Osteoblast (primary cell): Measurements from ENCODE around the gene YTHDF1. TPM values are rescaled to one million over a fixed set of nuclear protein-coding genes. Genes with fewer than 3 reads are reported as not detected.

Experiments used
- DNase-seq: peaks from one replicate; pipeline ENCODE4 v3.0.0; 2011; ENCODE audit warnings: low spot score, mixed read lengths; ENCODE audit not compliant: insufficient read length; ENCODE audit errors: missing footprints
- H2AFZ ChIP-seq: 2 replicates; pipeline ENCODE4 v1.6.0; 2011; ENCODE audit warnings: mild to moderate bottlenecking, low read length
- H3K27ac ChIP-seq: 2 replicates; pipeline ENCODE4 v1.5.1; 2011; ENCODE audit warnings: mild to moderate bottlenecking, low read depth, low read length, moderate library complexity
- H3K27me3 ChIP-seq: 2 replicates; pipeline ENCODE4 v1.6.0; 2012; ENCODE audit warnings: mild to moderate bottlenecking, control low read depth, inconsistent platforms, low read length, moderate library complexity; ENCODE audit not compliant: insufficient read depth
- H3K36me3 ChIP-seq: 2 replicates; pipeline ENCODE4 v1.5.1; 2011; ENCODE audit warnings: mild to moderate bottlenecking, low read length, control low read depth, moderate library complexity; ENCODE audit not compliant: insufficient read depth
- H3K4me1 ChIP-seq: 2 replicates; pipeline ENCODE4 v1.5.1; 2011; ENCODE audit warnings: mild to moderate bottlenecking, low read length, control low read depth, moderate library complexity; ENCODE audit not compliant: insufficient read depth
- H3K4me2 ChIP-seq: 2 replicates; pipeline ENCODE4 v1.6.0; 2011; ENCODE audit warnings: mild to moderate bottlenecking, low read length; ENCODE audit not compliant: insufficient read depth
- H3K4me3 ChIP-seq: fragments of 200-600 bp; sonication (generic); 3 replicates; pipeline ENCODE4 v1.5.1; 2012; ENCODE audit warnings: mild to moderate bottlenecking, low read length, inconsistent platforms; ENCODE audit not compliant: insufficient read depth
- H3K79me2 ChIP-seq: 2 replicates; pipeline ENCODE4 v1.6.0; 2012; ENCODE audit warnings: mild to moderate bottlenecking, low read length, control low read depth, inconsistent platforms; ENCODE audit not compliant: insufficient read depth
- H3K9me3 ChIP-seq: 2 replicates; pipeline ENCODE4 v1.5.1; 2011; ENCODE audit warnings: low read depth, low read length, control low read depth
- H4K20me1 ChIP-seq: 2 replicates; pipeline ENCODE4 v1.6.0; 2012; ENCODE audit warnings: mild to moderate bottlenecking, low read length, control low read depth; ENCODE audit not compliant: insufficient read depth
- total RNA-seq: library from RNA; depleted of rRNA; stranded (reverse); fragments of >200 nt; gene quantifications from 2 replicates; pipeline ENCODE4 v1.2.3, GENCODE V29; 2012
- TF ChIP-seq, protein P1 (sequence below): IDR thresholded peaks from 2 replicates; pipeline ENCODE4 v1.5.1; 2011; ENCODE audit warnings: mild to moderate bottlenecking, low read depth, low read length, moderate library complexity; ENCODE audit errors: extremely low read depth

The YTHDF1 gene
- total RNA-seq, 1 donor = 23.9 TPM

- TF ChIP-seq, protein P1, sequence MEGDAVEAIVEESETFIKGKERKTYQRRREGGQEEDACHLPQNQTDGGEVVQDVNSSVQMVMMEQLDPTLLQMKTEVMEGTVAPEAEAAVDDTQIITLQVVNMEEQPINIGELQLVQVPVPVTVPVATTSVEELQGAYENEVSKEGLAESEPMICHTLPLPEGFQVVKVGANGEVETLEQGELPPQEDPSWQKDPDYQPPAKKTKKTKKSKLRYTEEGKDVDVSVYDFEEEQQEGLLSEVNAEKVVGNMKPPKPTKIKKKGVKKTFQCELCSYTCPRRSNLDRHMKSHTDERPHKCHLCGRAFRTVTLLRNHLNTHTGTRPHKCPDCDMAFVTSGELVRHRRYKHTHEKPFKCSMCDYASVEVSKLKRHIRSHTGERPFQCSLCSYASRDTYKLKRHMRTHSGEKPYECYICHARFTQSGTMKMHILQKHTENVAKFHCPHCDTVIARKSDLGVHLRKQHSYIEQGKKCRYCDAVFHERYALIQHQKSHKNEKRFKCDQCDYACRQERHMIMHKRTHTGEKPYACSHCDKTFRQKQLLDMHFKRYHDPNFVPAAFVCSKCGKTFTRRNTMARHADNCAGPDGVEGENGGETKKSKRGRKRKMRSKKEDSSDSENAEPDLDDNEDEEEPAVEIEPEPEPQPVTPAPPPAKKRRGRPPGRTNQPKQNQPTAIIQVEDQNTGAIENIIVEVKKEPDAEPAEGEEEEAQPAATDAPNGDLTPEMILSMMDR = no peak
- H3K4me2 ChIP-seq = no peak overlapping the region
- H3K4me3 ChIP-seq = no peak overlapping the region
- H2AFZ ChIP-seq = no peak overlapping the region
- peak; percentile 46 for DNase-seq
- peaks cover 4% of the 10 kb centered on the region for H3K4me1 ChIP-seq
- H3K79me2 ChIP-seq = peaks cover 95% of the 10 kb centered on the region
- H3K27me3 ChIP-seq = no peaks in the 10 kb centered on the region
- no peaks in the 10 kb centered on the region for H3K9me3 ChIP-seq
- H3K27ac ChIP-seq = no peak overlapping the region
- H4K20me1 ChIP-seq = peaks cover 84% of the 10 kb centered on the region
- peaks cover 77% of the 10 kb centered on the region for H3K36me3 ChIP-seq
These were observed 10.0 kb downstream of the YTHDF1 start for GRCh38 chr20:63205896-63206295.

DNA sequence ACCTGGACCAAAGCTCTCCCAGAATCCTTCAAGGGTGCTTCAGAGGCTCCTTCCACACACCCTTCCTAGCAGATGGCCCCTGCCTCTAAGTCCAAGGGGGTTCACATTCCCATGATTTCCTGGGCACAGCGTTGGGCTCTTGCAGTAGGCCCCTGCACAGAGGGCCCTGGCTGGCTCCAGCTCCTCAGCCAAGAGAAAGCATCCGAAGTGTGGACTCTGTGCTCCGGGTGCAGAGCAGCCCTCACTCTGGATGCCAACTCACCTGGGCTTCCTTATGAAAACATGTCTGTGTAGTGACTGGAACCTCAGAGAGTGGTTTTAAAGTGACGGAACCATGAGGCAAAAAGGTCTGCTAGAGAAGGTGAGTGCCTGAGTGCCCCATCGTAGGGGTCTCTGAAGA, 11.6 kb downstream of the YTHDF1 start:
- Histone ChIP-seq H3K27me3 (no peaks in the 10 kb centered on the region), H3K36me3 (peaks cover 71% of the 10 kb centered on the region), H3K4me2 (no peak overlapping the region), H3K4me3 (no peak overlapping the region), H3K27ac (no peak overlapping the region), H3K79me2 (peaks cover 95% of the 10 kb centered on the region), H3K4me1 (peaks cover 4% of the 10 kb centered on the region), H2AFZ (no peak overlapping the region), H4K20me1 (peaks cover 84% of the 10 kb centered on the region), H3K9me3 (no peaks in the 10 kb centered on the region)
- DNase-seq = peak; percentile 22
- TF ChIP-seq, protein P1 = no peak

GRCh38 chr20:63202811-63203526, 13.0 kb downstream of the YTHDF1 start:
- no peak overlapping the region for H3K27ac ChIP-seq
- peaks cover 97% of the 10 kb centered on the region for H3K79me2 ChIP-seq
- H3K4me1 ChIP-seq = peaks cover 4% of the 10 kb centered on the region
- no peak overlapping the region for H2AFZ ChIP-seq
- peaks cover 59% of the 10 kb centered on the region for H3K36me3 ChIP-seq
- H3K4me2 ChIP-seq = no peak overlapping the region
- H3K27me3 ChIP-seq = no peaks in the 10 kb centered on the region
- H4K20me1 ChIP-seq = peaks cover 86% of the 10 kb centered on the region
- no peaks in the 10 kb centered on the region for H3K9me3 ChIP-seq
- DNase-seq = peak; percentile 11
- TF ChIP-seq, protein P1 = no peak
- H3K4me3 ChIP-seq = no peak overlapping the region

GRCh38 chr20:63202021-63202420, 13.9 kb downstream of the YTHDF1 start:
- Histone ChIP-seq H4K20me1 (peaks cover 89% of the 10 kb centered on the region), H3K27me3 (no peaks in the 10 kb centered on the region), H3K4me1 (peaks cover 4% of the 10 kb centered on the region), H2AFZ (no peak overlapping the region), H3K9me3 (no peaks in the 10 kb centered on the region), H3K4me3 (no peak overlapping the region), H3K27ac (no peak overlapping the region), H3K4me2 (no peak overlapping the region), H3K79me2 (peaks cover 99% of the 10 kb centered on the region), H3K36me3 (peaks cover 51% of the 10 kb centered on the region)
- TF ChIP-seq, protein P1 = no peak
- DNase-seq = peak; percentile 66
